Limb (tissue), 2 donors: ENCODE results near the gene GPR153.

ENCODE experiments used
- DNase-seq, 2 donors: peaks; one replicate each; pipeline ENCODE4 v3.0.0-alpha.2; 2016; ENCODE audit errors: extremely low spot score in 2 of 2

The GPR153 gene

GRCh38 chr1:6248932-6249738 is 11.8 kb downstream of the GPR153 start:
- peak in 1 of 2 donors; percentile 56 for DNase-seq

- no peak for DNase-seq
These were observed 12.6 kb downstream of the GPR153 start for GRCh38 chr1:6248161-6248776.

GRCh38 chr1:6247651-6248050 is 13.2 kb downstream of the GPR153 start:
- DNase-seq: no peak

- peak; percentile 71 to 93 for DNase-seq
These were observed 14.1 kb downstream of the GPR153 start for GRCh38 chr1:6246497-6247467.

- peak in 1 of 2 donors; percentile 82 for DNase-seq
These were observed 14.9 kb downstream of the GPR153 start for GRCh38 chr1:6245869-6246496.

- peak; percentile 77 to 91 for DNase-seq
These were observed 15.6 kb downstream of the GPR153 start for GRCh38 chr1:6245086-6245868.

- DNase-seq: peak in 1 of 2 donors; percentile 42
These were observed 16.4 kb downstream of the GPR153 start for GRCh38 chr1:6244401-6245049.

- peak in 1 of 2 donors; percentile 28 for DNase-seq
These were observed 16.9 kb downstream of the GPR153 start, which contains the start of gene HES3 for GRCh38 chr1:6243993-6244392. TSS of gene HES3 (plus strand) at chr1:6244179. CDS start at chr1:6244366, 187 bp downstream.

- peak in 1 of 2 donors; percentile 37 for DNase-seq
These were observed 17.7 kb downstream of the GPR153 start for GRCh38 chr1:6243053-6243834.

GRCh38 chr1:6241887-6242740 is 18.8 kb downstream of the GPR153 start:
- DNase-seq: peak in 1 of 2 donors; percentile 74

- no peak for DNase-seq
These were observed 19.6 kb downstream of the GPR153 start for GRCh38 chr1:6241107-6241886.

- DNase-seq: no peak
These were observed 20.7 kb downstream of the GPR153 start for GRCh38 chr1:6239950-6240768.

GRCh38 chr1:6239213-6239752 is 21.6 kb downstream of the GPR153 start:
- no peak for DNase-seq

- no peak for DNase-seq
These were observed 23.8 kb downstream of the GPR153 start for GRCh38 chr1:6237093-6237492.

GRCh38 chr1:6235296-6235677 is 25.6 kb downstream of the GPR153 start:
- DNase-seq: no peak
